ENCODE measurements around the gene SEMA6A. TPM values are rescaled to one million over a fixed set of nuclear protein-coding genes. Genes with fewer than 3 reads are reported as not detected.

Gene SEMA6A
- polyA plus RNA-seq, 3 donors = 0.16 TPM; not detected in 2

GRCh38 chr5:116402235-116402634, 172.4 kb downstream of the SEMA6A start:
- Histone ChIP-seq H3K27ac (ENCODE audit: low read depth in 1 of 2, low read length in 2 of 2) (no peak overlapping the region), H3K4me3 (replicated peaks in 1 of 3; ENCODE audit: low read depth in 2 of 3, low read length in 3 of 3) (no peak overlapping the region), H3K9ac (ENCODE audit: insufficient read depth, low read length, poor library complexity, severe bottlenecking) (no peak overlapping the region), H3K27me3 (ENCODE audit: control insufficient read depth in 2 of 2, insufficient read depth in 2 of 2, low read length in 2 of 2) (no peaks in the 10 kb centered on the region), H3K36me3 (replicated peaks in 1 of 2; ENCODE audit: control insufficient read depth in 1 of 2, insufficient read depth in 2 of 2, low read length in 2 of 2) (no peaks in the 10 kb centered on the region), H3K4me2 (replicated peaks; ENCODE audit: extremely low read depth, low read length, poor library complexity, severe bottlenecking) (no peak overlapping the region), H3K9me3 (replicated peaks in 1 of 2; ENCODE audit: control insufficient read depth in 1 of 2, insufficient read depth in 1 of 2, low read length in 2 of 2) (no peaks in the 10 kb centered on the region), H3K4me1 (ENCODE audit: control insufficient read depth in 1 of 2, insufficient read depth in 2 of 2, low read length in 2 of 2) (no peaks in the 10 kb centered on the region), H2AFZ (ENCODE audit: insufficient read depth, low read depth, low read length, poor library complexity, severe bottlenecking) (no peak overlapping the region), H4K20me1 (ENCODE audit: insufficient read depth, low read length) (no peaks in the 10 kb centered on the region), H3K79me2 (ENCODE audit: insufficient read depth, low read length) (no peaks in the 10 kb centered on the region)
- peaks cover 0 to 1% (median 0%) of the 10 kb centered on the region in 7 donors for H3K9me3 Mint-ChIP-seq
- intact Hi-C loops (cut with micrococcal nuclease) = no loop called here
- no peaks in the 10 kb centered on the region for H3K4me1 Mint-ChIP-seq
- H3K4me3 Mint-ChIP-seq = no peak overlapping the region
- H3K27me3 Mint-ChIP-seq (ENCODE audit: low read depth in 3 of 3) = peaks cover 0 to 2% (median 0%) of the 10 kb centered on the region in 3 donors
- H3K27ac Mint-ChIP-seq = no peak overlapping the region
- H3K36me3 Mint-ChIP-seq = peaks cover 3 to 13% of the 10 kb centered on the region in 2 donors
- WGBS (ENCODE audit: insufficient coverage) = 100% methylated on average over 2 of the region's 5 CpGs
- no peak for DNase-seq
- TF ChIP-seq CTCF (IDR thresholded peaks at IDR 0.05) = no peak

- Histone ChIP-seq H3K36me3 (replicated peaks in 1 of 2; ENCODE audit: control insufficient read depth in 1 of 2, insufficient read depth in 2 of 2, low read length in 2 of 2) (no peaks in the 10 kb centered on the region), H3K9ac (ENCODE audit: insufficient read depth, low read length, poor library complexity, severe bottlenecking) (no peak overlapping the region), H3K4me1 (ENCODE audit: control insufficient read depth in 1 of 2, insufficient read depth in 2 of 2, low read length in 2 of 2) (no peaks in the 10 kb centered on the region), H3K9me3 (replicated peaks in 1 of 2; ENCODE audit: control insufficient read depth in 1 of 2, insufficient read depth in 1 of 2, low read length in 2 of 2) (no peaks in the 10 kb centered on the region), H2AFZ (ENCODE audit: insufficient read depth, low read depth, low read length, poor library complexity, severe bottlenecking) (no peak overlapping the region), H3K79me2 (ENCODE audit: insufficient read depth, low read length) (no peaks in the 10 kb centered on the region), H4K20me1 (ENCODE audit: insufficient read depth, low read length) (no peaks in the 10 kb centered on the region), H3K4me2 (replicated peaks; ENCODE audit: extremely low read depth, low read length, poor library complexity, severe bottlenecking) (no peak overlapping the region), H3K4me3 (replicated peaks in 1 of 3; ENCODE audit: low read depth in 2 of 3, low read length in 3 of 3) (no peak overlapping the region), H3K27ac (ENCODE audit: low read depth in 1 of 2, low read length in 2 of 2) (no peak overlapping the region), H3K27me3 (ENCODE audit: control insufficient read depth in 2 of 2, insufficient read depth in 2 of 2, low read length in 2 of 2) (no peaks in the 10 kb centered on the region)
- no peak overlapping the region for H3K4me3 Mint-ChIP-seq
- H3K9me3 Mint-ChIP-seq = peaks cover 0 to 1% (median 0%) of the 10 kb centered on the region in 7 donors
- TF ChIP-seq CTCF (IDR thresholded peaks at IDR 0.05) = no peak
- H3K4me1 Mint-ChIP-seq = no peaks in the 10 kb centered on the region
- 95% methylated on average over 5 of the region's 10 CpGs for WGBS (ENCODE audit: insufficient coverage)
- no peak for DNase-seq
- intact Hi-C loops (cut with micrococcal nuclease) = no loop called here
- peaks cover 0 to 2% (median 0%) of the 10 kb centered on the region in 3 donors for H3K27me3 Mint-ChIP-seq (ENCODE audit: low read depth in 3 of 3)
- no peak overlapping the region for H3K27ac Mint-ChIP-seq
- peaks cover 3 to 13% of the 10 kb centered on the region in 2 donors for H3K36me3 Mint-ChIP-seq
Measured at GRCh38 chr5:116401576-116401975, 173.0 kb downstream of the SEMA6A start.

Measured in CD14-positive monocyte (primary cell).